ENCODE results near the gene ZNF280B. TPM values are rescaled to one million over a fixed set of nuclear protein-coding genes. Genes with fewer than 3 reads are reported as not detected.

ZNF280B gene
- polyA plus RNA-seq, 1 donor from 2014 or later, result 0.98 TPM

- no peak overlapping the region for H3K9ac ChIP-seq (ENCODE audit: low read length)
- H3K36me3 ChIP-seq (ENCODE audit: insufficient read depth, low read length), result peaks cover 12% of the 10 kb centered on the region
- no peak overlapping the region for H3K4me3 ChIP-seq (ENCODE audit: low read length)
- H3K4me2 ChIP-seq (ENCODE audit: low read length), result no peak overlapping the region
- no peaks in the 10 kb centered on the region for H3K9me2 ChIP-seq (ENCODE audit: insufficient read depth, low read length)
- TF ChIP-seq EP300 (conservative IDR thresholded peaks at IDR 0.05; ENCODE audit: poor library complexity, severe bottlenecking), result no peak
- TF ChIP-seq EZH2 (IDR thresholded peaks at IDR 0.05; ENCODE audit: borderline replicate concordance, insufficient read depth, low read length, poor library complexity, severe bottlenecking), result no peak
- no peak for TF ChIP-seq CTCF (IDR thresholded peaks at IDR 0.05; ENCODE audit: poor library complexity, severe bottlenecking)
- TF ChIP-seq MXI1 (conservative IDR thresholded peaks at IDR 0.05; ENCODE audit: poor library complexity, severe bottlenecking), result no peak
- no peak for TF ChIP-seq RAD21 (conservative IDR thresholded peaks at IDR 0.05)
- no peak for TF ChIP-seq TAF1 (IDR thresholded peaks at IDR 0.05; ENCODE audit: low read depth)
- TF ChIP-seq, protein P1, sequence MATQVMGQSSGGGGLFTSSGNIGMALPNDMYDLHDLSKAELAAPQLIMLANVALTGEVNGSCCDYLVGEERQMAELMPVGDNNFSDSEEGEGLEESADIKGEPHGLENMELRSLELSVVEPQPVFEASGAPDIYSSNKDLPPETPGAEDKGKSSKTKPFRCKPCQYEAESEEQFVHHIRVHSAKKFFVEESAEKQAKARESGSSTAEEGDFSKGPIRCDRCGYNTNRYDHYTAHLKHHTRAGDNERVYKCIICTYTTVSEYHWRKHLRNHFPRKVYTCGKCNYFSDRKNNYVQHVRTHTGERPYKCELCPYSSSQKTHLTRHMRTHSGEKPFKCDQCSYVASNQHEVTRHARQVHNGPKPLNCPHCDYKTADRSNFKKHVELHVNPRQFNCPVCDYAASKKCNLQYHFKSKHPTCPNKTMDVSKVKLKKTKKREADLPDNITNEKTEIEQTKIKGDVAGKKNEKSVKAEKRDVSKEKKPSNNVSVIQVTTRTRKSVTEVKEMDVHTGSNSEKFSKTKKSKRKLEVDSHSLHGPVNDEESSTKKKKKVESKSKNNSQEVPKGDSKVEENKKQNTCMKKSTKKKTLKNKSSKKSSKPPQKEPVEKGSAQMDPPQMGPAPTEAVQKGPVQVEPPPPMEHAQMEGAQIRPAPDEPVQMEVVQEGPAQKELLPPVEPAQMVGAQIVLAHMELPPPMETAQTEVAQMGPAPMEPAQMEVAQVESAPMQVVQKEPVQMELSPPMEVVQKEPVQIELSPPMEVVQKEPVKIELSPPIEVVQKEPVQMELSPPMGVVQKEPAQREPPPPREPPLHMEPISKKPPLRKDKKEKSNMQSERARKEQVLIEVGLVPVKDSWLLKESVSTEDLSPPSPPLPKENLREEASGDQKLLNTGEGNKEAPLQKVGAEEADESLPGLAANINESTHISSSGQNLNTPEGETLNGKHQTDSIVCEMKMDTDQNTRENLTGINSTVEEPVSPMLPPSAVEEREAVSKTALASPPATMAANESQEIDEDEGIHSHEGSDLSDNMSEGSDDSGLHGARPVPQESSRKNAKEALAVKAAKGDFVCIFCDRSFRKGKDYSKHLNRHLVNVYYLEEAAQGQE (IDR thresholded peaks at IDR 0.05; ENCODE audit: borderline replicate concordance), result no peak
- TF ChIP-seq SMC3 (conservative IDR thresholded peaks at IDR 0.05; ENCODE audit: poor library complexity), result no peak
- TF ChIP-seq POLR2AphosphoS5 (IDR thresholded peaks at IDR 0.05), result no peak
- no peaks in the 10 kb centered on the region for H3F3A ChIP-seq (ENCODE audit: insufficient read depth, low read length, poor library complexity, severe bottlenecking)
- no peak overlapping the region for H2AFZ ChIP-seq (ENCODE audit: low read depth, low read length)
- H3K9me3 ChIP-seq (ENCODE audit: low read length), result no peaks in the 10 kb centered on the region
- no peaks in the 10 kb centered on the region for H4K20me1 ChIP-seq (ENCODE audit: insufficient read depth)
- no peaks in the 10 kb centered on the region for H3K27me3 ChIP-seq (ENCODE audit: insufficient read depth, low read depth, low read length)
- H3K79me2 ChIP-seq (replicated peaks; ENCODE audit: insufficient read depth, low read length), result no peaks in the 10 kb centered on the region
- H3K27ac ChIP-seq (ENCODE audit: low read length), result no peak overlapping the region
Observed at GRCh38 chr22:22486132-22486899, 22.2 kb downstream of the ZNF280B start.

- Histone ChIP-seq H3K79me2 (replicated peaks; ENCODE audit: insufficient read depth, low read length) (no peaks in the 10 kb centered on the region), H3K4me3 (ENCODE audit: low read length) (no peak overlapping the region), H3K9ac (ENCODE audit: low read length) (no peak overlapping the region), H2AFZ (ENCODE audit: low read depth, low read length) (no peak overlapping the region), H3F3A (ENCODE audit: insufficient read depth, low read length, poor library complexity, severe bottlenecking) (no peaks in the 10 kb centered on the region), H3K36me3 (ENCODE audit: insufficient read depth, low read length) (peaks cover 12% of the 10 kb centered on the region), H3K9me2 (ENCODE audit: insufficient read depth, low read length) (no peaks in the 10 kb centered on the region), H3K27me3 (ENCODE audit: insufficient read depth, low read depth, low read length) (no peaks in the 10 kb centered on the region), H3K9me3 (ENCODE audit: low read length) (no peaks in the 10 kb centered on the region), H3K27ac (ENCODE audit: low read length) (no peak overlapping the region), H4K20me1 (ENCODE audit: insufficient read depth) (no peaks in the 10 kb centered on the region), H3K4me2 (ENCODE audit: low read length) (no peak overlapping the region)
- no peak for TF ChIP-seq POLR2AphosphoS5 (IDR thresholded peaks at IDR 0.05)
- TF ChIP-seq TAF1 (IDR thresholded peaks at IDR 0.05; ENCODE audit: low read depth), result no peak
- no peak for TF ChIP-seq SMC3 (conservative IDR thresholded peaks at IDR 0.05; ENCODE audit: poor library complexity)
- TF ChIP-seq MXI1 (conservative IDR thresholded peaks at IDR 0.05; ENCODE audit: poor library complexity, severe bottlenecking), result no peak
- no peak for TF ChIP-seq RAD21 (conservative IDR thresholded peaks at IDR 0.05)
- TF ChIP-seq CTCF (IDR thresholded peaks at IDR 0.05; ENCODE audit: poor library complexity, severe bottlenecking), result no peak
- no peak for TF ChIP-seq EZH2 (IDR thresholded peaks at IDR 0.05; ENCODE audit: borderline replicate concordance, insufficient read depth, low read length, poor library complexity, severe bottlenecking)
- TF ChIP-seq, protein P1 (IDR thresholded peaks at IDR 0.05; ENCODE audit: borderline replicate concordance), result no peak
- TF ChIP-seq EP300 (conservative IDR thresholded peaks at IDR 0.05; ENCODE audit: poor library complexity, severe bottlenecking), result no peak
Observed at GRCh38 chr22:22485524-22485923, 23.0 kb downstream of the ZNF280B start.

Measured in neural cell (in vitro differentiated cells).